Fibroblast of upper back skin (primary cell): ENCODE measurements around the gene PVALB.

Experiments
- DNase-seq: peaks from one replicate; pipeline ENCODE4 v3.0.0-alpha.2; 2013

Gene PVALB

DNA sequence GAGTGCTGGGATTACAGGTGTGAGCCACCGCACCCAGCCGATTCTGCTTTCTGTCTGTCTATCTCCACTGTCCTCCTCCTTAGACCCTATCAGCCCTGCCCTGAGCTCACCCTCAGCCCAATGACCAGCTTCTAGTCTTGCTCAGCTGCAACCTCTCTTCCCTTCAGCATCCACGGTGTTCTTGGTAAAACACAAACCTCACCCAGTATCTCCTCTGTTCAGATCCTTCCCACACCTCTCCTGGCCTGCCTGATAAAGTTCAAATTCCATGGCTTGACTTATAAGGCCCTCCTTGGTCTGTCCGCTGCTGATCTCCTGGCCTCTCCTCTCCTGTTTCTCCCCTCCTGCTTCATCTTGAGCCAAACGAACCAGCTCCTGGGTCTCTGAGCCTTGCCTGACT is 29.4 kb upstream of the PVALB start:
- no peak for DNase-seq

DNA sequence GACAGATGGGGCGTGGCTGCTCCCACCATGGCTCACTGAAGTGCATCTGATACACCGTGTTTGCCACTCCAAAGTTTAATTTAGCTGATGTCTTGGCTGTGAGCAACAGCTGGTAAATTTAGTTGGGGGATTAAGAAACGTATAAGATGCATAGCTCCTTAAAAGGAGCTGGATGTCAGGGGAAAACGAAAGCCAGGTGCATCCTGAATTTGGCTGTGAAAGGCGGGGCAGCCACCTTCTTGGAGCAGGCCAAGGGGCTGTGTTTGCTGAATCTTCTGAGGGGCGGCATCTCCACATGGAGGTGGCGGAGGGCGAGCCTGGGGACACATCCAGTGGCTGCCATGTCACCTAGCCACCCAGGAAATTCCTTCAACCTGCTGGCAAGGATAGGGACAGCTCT is 23.3 kb upstream of the PVALB start:
- DNase-seq, result no peak

DNA sequence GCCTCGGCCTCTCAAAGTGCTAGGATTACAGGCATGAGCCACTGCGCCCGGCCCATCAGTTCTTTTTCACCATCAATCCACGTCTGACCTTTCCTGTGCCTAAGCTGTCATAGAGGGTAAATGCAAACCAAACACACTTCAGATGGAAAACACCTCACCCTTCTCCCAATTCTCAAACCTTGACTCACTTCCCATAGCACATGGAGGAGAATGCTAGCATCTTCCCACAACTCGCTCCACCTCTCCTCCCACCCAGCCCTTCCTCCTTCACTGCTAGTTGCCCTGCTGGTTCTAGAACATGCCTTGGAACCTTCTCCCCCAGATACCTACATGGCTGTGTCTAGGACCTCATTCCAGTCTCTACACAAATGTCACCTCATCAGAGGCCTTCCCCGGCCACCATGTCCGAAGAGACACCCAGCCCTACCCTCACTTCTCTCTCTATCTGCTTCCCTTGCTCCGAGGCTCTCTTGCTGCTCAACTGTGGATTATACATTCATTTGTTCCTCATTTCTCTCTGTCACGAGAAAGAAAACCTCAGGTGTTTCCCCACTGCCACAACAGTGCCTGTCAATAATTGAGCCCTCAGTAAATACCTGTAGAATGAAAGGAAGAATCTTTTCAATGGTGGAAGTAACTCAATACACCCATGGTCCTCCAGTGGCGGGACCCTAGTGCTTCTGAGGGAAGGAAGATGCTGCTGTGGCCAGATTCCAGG is 22.7 kb upstream of the PVALB start:
- no peak for DNase-seq

DNA sequence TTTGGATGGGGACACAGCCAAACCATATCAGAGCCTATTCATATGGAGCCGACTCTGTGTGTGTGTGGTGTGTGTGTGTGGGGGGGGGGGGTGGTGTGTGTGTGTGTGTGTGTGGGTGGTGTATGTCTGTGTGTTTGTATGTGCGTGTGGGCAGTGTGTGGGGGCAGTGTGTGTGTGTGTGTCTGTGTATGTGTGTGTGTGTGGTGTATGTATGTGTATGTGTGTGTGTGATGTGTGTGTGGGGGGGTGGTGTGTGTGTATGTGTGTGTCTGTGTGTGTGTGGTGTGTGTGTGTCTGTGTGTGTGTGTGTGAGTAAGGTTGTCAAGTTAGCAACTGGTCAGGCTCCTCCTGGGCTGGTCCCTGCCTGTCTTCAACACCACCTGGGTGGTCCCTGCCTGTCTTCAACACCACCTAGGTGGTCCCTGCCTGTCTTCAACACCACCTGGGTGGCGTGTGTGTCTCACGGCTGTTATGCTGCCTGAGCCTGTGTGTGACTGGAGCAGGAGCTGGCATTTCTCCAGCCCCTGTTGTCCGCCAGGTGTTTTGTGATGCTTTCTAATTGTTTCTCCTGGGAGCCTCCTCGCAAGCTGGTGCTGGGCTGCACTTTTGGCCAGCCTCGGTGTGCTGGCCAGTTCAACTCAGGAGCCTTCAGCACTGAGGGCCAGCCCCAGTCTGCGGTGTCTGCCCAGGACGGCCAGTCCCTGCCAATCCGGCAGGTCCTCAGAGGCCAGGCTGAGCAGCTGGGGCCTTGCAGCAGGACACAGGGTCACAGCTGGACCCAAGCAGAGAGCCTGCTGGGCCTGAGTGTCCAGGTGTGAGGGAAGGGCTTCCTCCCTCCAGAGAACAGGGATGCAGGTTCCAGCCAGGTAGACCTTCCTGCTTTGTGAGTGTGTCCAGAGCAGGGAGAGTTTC is 21.5 kb upstream of the PVALB start:
- no peak for DNase-seq

DNA sequence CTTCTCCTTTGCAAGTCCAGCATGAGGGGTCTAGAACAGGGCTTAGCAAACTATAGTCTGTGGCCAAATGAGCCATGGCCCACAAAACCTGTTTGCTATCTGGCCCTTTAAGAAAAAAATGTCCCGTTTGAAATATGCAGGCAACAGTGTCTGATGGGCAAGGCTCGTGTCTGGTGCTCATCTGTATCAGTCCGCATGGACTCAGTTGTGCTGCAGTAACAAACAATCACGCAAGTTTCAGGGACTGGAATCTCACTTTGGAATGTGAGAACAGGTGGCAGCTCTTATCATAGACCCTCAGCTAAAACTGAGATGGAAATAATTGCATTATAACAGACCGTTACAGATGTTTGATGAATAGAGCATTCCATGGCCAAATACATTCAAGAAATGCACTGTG is 19.1 kb upstream of the PVALB start:
- no peak for DNase-seq

DNA sequence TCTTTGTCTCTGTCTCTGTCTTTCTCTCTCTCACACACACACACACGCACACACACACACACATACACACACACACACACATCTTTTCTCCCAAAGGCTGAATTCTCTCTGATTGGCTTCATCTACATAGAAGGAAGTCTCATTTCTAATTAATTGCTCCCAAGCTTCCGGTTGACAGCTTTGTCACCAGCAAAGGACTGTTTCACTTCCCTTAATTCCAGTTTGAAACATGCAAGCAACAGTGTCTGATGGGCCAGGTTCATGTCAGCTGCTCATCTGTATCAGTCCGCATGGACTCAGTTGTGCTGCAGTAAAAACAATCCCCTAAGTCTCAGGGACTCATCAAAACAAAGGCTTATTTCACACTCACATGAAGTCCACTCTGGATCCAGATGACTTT is 16.2 kb upstream of the PVALB start:
- DNase-seq, result no peak

DNA sequence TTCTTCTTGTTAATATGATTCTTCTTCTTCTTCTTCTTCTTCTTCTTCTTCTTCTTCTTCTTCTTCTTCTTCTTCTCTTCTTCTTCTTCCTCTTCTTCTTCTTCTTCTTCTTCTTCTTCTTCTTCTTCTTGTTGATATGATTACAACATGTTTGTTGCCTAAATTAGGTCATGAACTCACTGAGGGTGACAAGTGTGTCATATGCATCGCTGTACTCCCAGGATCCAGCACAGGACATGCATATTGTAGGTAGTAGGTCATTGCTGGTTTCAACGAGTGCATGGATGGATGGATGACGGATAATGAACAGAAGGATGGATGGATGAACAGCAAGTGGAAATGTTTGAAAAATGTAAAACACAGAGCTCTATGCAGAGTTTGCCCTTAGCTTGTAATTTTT is 14.9 kb upstream of the PVALB start:
- DNase-seq, result no peak

DNA sequence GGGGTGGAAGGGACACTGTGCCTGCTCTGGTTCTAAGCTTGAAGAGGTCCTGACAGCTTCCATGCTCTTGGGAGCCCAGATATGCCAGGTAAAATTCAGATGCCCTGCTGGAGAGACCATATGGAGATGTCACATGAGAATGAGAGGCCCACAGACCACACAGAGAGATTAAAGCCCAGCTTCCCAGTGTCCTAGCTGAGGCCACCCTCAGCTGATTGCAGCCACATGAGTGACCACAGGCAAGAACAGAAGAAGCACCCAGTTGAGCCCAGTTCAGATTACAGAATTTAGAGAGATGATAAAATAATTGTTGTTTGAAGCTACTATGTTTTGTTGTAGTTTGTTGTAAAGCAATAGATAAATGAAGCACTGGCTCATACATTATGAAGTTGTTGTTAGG is 14.4 kb upstream of the PVALB start:
- no peak for DNase-seq

DNA sequence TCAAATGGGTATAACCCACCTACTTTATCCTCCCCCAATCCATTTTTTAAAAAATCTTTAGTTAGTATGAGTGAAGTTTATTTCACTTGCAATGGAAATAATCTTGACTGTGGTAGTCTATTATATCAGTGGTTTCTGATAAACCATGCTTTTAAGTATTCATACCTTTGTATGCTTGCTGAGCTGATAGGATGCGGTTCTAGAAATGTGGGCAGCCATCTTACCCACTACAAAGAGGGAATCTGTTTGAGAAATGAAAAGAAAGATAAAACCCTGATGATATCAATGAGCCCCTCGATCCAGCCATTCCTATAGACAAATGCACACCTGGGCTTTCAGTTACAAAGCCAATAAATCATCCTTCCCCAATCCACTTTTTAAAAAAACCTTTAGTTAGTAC is 13.8 kb upstream of the PVALB start:
- DNase-seq, result no peak

DNA sequence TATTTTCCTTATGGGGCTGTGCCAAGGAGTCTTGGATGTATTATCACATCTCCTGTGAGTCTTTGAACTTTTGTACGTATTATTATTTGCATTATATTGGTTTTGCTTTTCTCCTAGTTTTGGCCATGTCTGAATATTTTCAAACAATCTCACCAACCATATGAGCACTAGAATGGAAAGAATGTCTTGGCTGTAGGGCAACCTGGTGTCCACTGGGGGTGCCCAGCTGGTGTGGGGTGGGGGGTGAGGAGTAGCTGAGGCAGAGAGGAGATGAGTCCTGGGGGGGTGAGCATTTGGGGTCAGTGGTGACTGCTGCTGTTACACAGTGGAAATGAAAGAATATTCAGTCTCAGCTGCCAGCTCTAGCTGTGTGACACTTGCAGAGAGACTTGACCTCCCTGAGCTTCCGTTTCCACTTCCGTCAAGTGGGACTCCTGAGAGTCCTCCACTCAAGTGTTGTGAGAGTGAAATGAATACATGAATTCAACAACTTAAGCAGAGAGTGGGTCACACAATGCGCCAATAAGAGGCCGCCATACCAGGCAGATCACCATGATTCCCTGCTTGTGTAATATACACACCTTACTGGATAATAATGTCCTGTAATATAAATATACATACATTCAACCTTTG is 12.7 kb upstream of the PVALB start:
- DNase-seq, result no peak

DNA sequence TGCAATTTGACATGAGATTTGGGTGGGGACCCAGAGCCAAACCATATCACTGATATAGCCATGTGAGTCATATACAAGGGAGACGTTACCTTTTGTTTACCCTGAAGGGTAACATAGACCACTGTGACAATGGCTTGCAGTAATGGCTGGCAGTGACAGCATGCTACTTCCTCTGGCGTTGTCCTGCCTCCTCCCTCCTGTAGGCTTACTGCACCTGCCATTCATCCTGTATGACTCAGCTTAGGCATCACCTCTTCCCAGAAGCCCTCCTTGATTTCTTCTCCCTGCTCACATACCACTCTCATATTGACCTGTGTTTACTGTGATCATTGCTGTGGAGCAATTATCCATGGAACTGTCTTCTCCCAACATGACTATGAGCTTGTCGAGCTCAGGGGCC is 12.0 kb upstream of the PVALB start:
- DNase-seq, result no peak

DNA sequence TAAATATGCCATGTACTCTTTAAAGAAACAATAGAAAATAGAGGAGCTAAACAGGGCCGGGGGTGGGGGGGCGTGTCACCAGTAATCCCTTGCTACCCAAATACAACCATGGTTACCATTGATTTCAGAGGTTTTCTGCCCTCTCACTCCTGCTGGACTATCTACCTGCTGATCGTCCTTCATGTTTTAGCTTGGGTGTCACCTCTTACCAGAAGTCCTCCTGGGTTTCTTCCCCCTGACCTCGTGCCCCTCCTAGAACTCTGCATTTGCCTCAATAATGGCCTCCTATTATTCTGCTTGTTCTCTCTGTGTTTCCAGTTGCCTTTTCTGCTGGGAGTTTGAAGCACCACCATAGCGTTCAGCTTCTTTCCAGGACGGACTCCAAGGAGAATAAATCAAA is 9.4 kb upstream of the PVALB start:
- DNase-seq, result no peak

DNA sequence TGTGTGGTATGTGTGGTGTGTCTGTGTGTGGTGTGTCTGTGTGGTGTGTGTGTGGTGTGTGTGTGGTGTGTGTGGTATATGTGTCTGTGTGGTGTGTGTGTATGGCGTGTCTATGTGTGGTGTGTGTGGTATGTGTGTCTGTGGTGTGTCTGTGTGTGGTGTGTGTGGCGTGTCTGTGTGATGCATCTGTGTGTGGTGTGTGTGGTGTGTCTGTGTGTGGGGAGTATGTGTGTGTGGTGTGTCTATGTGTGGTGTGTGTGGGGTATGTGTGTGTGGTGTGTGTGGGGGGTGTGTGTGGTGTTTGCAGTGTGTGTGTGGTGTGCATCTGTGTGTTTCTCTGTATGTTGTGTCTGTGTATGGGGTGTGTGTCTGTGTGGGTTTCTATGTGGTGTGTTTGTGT is 7.8 kb upstream of the PVALB start:
- DNase-seq, result no peak

DNA sequence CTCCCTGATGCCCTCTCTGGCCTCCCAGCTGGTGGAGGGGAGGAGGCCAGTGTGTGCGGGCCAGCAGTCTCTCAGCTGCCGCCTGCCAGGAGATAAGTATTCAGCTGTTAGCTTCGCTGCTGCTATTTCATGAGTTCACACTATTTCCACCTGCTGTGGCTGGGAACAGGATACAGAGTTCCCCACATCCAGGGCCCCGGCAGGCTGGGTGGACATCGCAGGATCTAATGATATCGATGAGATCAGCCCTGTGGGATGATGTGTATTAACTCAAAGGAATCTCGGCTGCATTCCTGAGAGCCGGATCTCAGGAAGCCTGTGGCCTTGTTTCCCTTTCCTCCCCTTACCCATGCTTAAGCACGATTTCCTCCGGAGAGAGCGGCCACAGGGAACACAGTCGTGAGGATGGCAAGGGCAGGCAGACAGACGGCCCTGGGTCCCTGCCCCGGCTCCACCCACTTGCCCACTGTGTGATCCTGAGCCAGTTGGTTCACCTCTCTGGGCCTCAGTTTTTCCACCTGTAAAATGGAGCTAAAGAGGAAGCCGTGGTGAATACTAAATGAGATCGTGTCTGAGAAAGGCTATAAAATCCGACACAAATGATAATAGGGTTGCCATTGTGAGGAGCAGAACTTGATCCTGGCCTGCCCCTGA is 6.5 kb upstream of the PVALB start:
- peak; percentile 31 for DNase-seq

DNA sequence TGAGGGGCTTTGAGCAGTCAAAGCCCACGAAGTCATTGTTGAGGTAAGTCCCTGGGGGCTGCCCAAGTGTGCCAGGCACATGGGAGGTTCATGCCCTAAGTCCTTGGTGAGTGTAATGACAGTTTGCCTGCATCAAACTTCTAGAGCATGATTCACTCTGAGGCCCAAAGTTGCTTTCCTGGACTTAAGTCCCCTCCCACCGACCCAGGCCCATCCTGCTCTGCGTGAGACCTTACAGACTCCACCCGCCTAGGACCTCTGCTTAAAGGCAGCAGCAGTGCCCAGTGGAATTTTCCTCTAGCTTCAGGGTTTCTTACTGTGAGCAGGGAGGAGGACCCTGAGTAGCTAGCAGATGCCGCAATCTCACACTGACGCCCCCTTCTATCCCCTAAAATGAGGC is 5.7 kb upstream of the PVALB start:
- no peak for DNase-seq

DNA sequence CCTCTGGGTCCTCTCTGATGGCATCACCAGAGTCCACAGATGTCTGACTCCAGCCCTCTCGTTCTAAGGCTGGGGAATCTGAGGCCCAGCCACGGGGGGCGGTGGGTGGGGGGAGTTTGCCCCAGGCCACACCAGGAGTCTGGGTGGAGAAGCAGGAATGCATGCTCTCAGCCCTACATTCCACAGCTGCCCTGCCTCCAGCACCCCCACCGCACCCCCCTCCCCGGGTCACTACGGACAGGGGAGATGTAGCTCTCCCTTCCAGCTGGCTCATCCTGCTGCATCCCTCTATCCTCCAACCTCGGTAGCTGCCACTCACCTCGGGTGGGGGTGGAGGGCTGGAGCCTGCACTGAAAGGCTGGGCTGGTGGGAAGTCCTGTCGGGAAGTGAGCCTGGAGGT is 2.3 kb upstream of the PVALB start:
- DNase-seq, result no peak

DNA sequence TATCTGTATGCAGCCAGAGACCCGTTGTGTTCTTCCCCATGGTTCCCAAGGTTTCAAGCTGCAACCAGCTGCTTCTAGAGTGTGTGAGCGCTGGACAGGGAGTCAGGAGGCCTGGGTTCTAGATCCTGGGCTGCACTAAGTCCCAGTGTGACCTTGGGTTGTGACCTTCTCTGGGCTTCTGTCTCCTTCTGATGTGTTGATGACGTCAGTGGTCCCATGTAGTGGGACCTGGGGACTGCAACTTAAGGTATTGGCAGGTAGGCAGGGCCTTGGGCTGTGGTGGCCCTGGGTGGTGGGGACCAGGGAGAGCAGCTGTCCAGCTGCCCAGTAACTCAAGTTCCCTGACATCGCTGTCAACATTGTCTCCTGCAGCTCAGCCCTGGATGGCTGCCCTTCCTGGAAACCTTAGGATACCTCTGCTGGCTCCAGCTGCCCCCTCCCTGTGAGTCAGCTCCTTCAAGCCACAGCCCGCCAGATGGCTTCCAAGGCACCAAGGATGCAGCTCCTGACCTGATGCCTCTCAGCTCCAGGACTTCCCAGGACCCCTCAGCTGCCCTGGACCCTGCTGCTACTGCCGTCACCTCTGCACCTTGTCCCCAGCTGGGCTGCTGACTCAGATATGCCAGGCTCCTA is 1.3 kb upstream of the PVALB start:
- DNase-seq, result no peak

DNA sequence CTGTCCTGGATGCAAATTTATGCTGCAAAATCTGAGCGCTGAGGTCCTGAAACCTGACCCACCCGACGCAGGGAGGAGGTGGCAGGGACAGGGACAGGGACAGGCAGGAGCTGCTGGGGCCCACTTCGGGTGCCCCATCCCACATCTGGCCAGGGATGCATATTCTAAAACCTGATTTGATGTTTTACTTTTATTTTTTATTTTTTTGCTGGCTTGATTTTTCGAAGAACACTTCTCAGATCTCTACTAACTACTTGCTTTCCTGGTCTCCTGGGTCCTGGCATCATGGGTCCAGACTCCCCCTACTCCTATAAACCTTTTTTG is 652 bp upstream of the PVALB start:
- DNase-seq, result no peak

DNA sequence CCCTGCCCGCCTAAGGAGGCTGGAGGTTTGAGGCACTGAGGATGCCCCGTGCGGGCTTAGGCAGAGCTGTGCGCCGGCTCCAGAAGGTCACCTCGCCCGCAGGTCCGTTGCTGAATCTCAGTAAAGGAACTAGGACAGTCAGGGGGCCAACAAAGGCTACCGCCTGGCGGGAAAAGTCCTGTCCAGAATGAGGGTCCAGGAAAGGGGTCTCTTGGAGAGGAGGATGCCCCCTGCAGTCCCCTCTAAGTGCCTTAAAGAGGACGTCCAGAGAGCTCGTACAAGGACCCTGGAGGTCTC is 548 bp downstream of the PVALB start:
- DNase-seq, result no peak

DNA sequence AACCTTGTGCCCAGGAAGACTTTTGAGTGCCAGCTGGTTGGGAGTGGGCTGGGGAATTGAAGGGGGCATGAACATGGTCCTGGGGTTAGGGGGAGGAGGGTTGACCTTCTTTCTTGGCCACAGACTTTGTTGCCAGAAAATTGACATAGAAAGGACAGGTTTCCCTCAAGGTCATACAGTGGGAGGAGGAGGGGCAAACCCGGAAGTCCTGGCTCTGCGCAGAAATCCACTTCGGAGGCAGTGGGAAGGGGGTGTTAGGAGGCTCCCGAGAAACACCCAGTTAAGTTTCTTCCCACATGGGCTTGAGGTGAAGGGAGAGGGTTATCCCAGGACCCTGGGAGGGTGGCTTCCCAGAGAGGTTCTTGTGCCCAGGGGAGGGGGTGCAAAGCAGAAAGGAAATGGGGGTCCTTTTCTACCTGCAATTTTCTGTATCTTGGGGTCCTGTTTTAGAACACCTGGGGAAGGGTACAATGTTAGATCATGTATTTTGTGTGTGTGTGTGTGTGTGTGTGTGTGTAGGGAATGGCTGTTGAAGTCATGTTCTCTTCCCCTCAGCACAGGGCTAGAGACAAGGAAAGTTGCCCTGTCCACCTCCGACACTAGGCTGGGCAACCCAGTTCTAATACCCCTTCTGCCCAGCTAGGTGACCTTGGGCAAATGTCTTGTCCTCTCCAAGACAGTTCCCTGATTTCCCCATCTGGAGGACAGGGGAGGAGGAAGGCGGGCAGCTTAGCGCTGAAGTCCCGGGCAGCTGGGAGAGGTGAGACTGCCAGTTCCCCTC is 1.1 kb downstream of the PVALB start:
- DNase-seq, result no peak

DNA sequence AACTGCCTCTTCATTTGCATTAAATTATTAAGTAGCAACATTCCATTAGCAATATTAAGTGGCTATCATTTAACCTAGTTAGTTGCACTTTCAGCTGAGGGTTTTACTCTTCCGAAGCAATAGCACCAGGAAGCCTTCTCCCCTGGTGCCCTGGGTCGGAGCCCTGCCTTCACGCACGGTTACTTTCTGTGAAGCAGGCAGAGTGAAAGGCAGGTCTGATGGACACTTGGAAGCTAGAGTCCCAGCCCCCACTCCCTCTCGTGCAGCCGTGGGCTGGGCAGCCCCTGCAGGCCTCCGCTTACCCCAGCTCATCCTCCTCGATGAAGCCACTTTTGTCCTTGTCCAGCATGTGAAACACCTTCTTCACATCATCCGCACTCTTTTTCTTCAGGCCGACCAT is 2.0 kb downstream of the PVALB start:
- DNase-seq, result no peak

DNA sequence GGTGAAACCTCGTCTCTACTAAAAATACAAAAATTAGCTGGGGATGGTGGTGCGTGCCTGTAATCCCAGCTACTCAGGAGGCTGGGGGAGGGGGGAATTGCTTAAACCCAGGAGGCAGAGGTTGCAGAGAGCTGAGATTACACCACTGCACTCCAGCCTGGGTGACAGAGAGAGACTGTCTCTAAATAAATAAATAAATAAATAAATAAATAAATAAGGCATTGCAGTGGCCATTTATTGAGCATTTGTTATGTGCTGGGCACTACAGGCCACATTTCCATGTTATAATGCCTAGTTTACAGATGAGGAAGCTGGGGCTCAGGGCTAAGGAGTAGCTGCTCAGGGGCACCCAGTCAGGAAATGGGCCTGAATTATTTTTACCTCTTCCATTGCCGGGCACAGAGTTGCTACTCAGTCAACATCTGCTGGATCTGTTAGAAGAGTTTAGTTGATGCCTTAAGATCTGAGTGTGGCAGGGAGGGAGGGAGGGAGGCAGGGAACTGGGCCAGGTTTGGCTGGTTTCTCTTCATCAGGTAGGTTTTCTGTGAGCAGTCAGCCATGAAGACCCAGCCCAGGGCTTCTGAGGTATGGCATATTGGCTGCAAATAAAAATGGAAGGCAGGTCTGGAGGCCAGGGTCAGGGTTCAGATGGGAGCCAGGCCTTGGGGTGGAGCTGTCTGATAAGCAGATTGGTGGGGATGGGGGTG is 5.6 kb downstream of the PVALB start:
- DNase-seq, result no peak
